CD4-positive, alpha-beta T cell treated with Interleukin-17A for 4 hours (primary cell): ENCODE results near the gene KRT34.

Source experiments
- DNase-seq: peaks from one replicate; pipeline ENCODE4 v3.0.0-alpha.2; 2020; ENCODE audit warnings: mixed read lengths

Gene KRT34

DNA sequence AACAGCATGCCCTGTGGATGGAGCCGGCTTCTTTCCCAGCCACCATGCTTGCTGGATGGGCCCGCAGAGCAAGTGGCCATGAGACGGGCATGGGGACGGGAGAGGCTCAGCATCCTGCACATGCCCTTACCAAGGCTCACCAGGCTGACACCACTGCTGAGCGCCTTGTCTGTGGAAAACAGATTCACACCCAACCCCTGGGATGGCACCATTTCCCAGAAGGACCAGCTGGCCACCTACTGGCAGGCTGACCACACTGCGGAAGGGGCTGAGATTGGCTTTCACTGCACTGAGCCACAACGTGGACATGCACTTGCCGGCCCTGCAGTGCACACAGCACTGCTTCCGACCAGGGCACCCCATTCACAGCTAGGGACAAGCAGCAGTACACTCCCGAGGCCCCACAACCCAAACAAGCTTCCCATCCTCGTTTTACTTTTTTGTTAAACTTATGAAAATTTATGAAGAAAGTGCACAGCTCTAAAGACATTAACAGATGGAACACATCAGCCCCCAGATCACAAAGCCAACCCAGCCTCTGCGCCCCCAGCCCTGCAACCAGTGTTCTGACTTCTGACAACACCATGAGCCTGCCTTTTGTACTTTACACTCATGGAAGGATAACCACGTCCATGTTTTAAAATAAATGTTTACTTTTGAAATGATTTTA, 52.7 kb downstream of the KRT34 start:
- peak; percentile 40 for DNase-seq

DNA sequence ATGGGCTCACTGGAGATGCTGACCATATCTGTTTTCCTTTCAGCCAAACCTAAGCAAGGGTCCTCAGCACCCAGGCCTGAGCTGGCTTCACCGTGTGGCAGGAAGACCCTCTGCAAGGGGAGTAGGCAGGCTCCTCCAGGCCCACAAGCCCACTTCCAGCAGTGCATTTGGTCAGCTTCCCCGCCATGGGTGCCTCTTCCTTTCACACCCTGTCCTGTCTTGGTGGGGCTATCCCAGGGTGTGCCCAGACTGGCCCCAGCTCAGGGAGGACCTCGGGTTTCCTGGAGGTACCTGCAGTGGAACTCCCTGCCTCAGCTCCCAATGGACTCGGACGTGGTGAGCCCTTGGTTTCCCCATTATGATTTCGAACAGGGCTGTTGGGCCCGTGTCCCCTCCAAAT, 53.9 kb downstream of the KRT34 start:
- no peak for DNase-seq
